Upper lobe of right lung (tissue), 1 donor: ENCODE results near the gene TLR1. TPM values are rescaled to one million over a fixed set of nuclear protein-coding genes. Genes with fewer than 3 reads are reported as not detected.
"Not testable (repeated sequence)": the region's sequence is repeated elsewhere in the genome, so short reads cannot be mapped to it uniquely, and the experiment has no call there.

Experiments
- ATAC-seq: fragments of 200-7000 bp; cut with Tn5 transposase; one replicate; pipeline ENCODE4 v1.9.1; 2020; ENCODE audit warnings: mild to moderate bottlenecking, moderate library complexity
- DNase-seq: peaks from one replicate; pipeline ENCODE4 v3.0.0-alpha.2; 2020
- H3K27ac ChIP-seq: fragments of 200-600 bp; one replicate; pipeline ENCODE4 v1.8.0; 2022
- H3K27me3 ChIP-seq: fragments of 200-600 bp; one replicate; pipeline ENCODE4 v1.8.0; 2022; ENCODE audit warnings: mild to moderate bottlenecking
- H3K36me3 ChIP-seq: fragments of 200-600 bp; one replicate; pipeline ENCODE4 v1.8.0; 2022
- H3K4me1 ChIP-seq: fragments of 200-600 bp; one replicate; pipeline ENCODE4 v1.8.0; 2022
- H3K4me3 ChIP-seq: fragments of 200-600 bp; one replicate; pipeline ENCODE4 v1.8.0; 2022; ENCODE audit warnings: mild to moderate bottlenecking
- H3K9me3 ChIP-seq: fragments of 200-600 bp; one replicate; pipeline ENCODE4 v1.8.0; 2022
- CTCF ChIP-seq: fragments of 200-600 bp; IDR thresholded peaks from one replicate; pipeline ENCODE4 v1.8.0; 2022; ENCODE audit warnings: antibody characterized with exemption
- intact Hi-C: fragments of 100-400 bp; cut with DNase I; formaldehyde crosslinking; loops from one replicate; pipeline ENCODE4 v1.11.0; 2022
- total RNA-seq: library from RNA; stranded (reverse); fragmentation: NEBNext Ultra II Directional; extraction: Animal tissue kit (Norgen Biotek cat#: 25700); gene quantifications from one replicate; pipeline ENCODE4 v1.2.1, GENCODE V29; 2021
- donor health status: DM: no; HTN: yes; CAD: no; lungs with severe emphysema.

The TLR1 gene
- total RNA-seq, 1 donor from 2014 or later, result 26.4 TPM

- H3K4me3 ChIP-seq, result no peak overlapping the region
- no peak for ATAC-seq
- intact Hi-C loops, result no loop called here
Observed at GRCh38 chr4:38780833-38781484, 23.6 kb downstream of the TLR1 start.

GRCh38 chr4:38779790-38780189, 24.8 kb downstream of the TLR1 start:
- DNase-seq (no peak), ATAC-seq (no peak)
- H3K4me3 ChIP-seq, result no peak overlapping the region
- intact Hi-C loops, result no loop called here
- H3K9me3 ChIP-seq, result no peaks in the 10 kb centered on the region
- no peak for TF ChIP-seq CTCF
- H3K4me1 ChIP-seq, result no peaks in the 10 kb centered on the region
- no peaks in the 10 kb centered on the region for H3K27me3 ChIP-seq
- H3K36me3 ChIP-seq, result no peaks in the 10 kb centered on the region
- H3K27ac ChIP-seq, result no peak overlapping the region

More at GRCh38 chr4:38780833-38781484, 23.6 kb downstream of the TLR1 start:
- no peaks in the 10 kb centered on the region for H3K27me3 ChIP-seq
- H3K9me3 ChIP-seq, result no peaks in the 10 kb centered on the region
- no peak for DNase-seq
- H3K36me3 ChIP-seq, result no peaks in the 10 kb centered on the region
- H3K27ac ChIP-seq, result no peak overlapping the region
- no peak for TF ChIP-seq CTCF
- no peaks in the 10 kb centered on the region for H3K4me1 ChIP-seq

GRCh38 chr4:38777925-38778324, 26.7 kb downstream of the TLR1 start:
- ATAC-seq, DNase-seq, H3K4me1 ChIP-seq, H3K9me3 ChIP-seq, H3K27ac ChIP-seq, intact Hi-C loops, H3K4me3 ChIP-seq, H3K27me3 ChIP-seq, H3K36me3 ChIP-seq: not testable (repeated sequence)

GRCh38 chr4:38775326-38775725, 29.3 kb downstream of the TLR1 start:
- intact Hi-C loops, result no loop called here
- ATAC-seq (no peak), DNase-seq (no peak)
- Histone ChIP-seq H3K9me3 (no peaks in the 10 kb centered on the region), H3K27me3 (no peaks in the 10 kb centered on the region), H3K36me3 (no peaks in the 10 kb centered on the region), H3K27ac (no peak overlapping the region), H3K4me3 (no peak overlapping the region), H3K4me1 (no peaks in the 10 kb centered on the region)
- TF ChIP-seq CTCF, result no peak

- H3K4me3 ChIP-seq, result no peak overlapping the region
- H3K27me3 ChIP-seq, result no peaks in the 10 kb centered on the region
- DNase-seq (no peak), ATAC-seq (no peak)
- H3K9me3 ChIP-seq, result no peaks in the 10 kb centered on the region
- H3K27ac ChIP-seq, result no peak overlapping the region
- no peaks in the 10 kb centered on the region for H3K4me1 ChIP-seq
- intact Hi-C loops, result no loop called here
- TF ChIP-seq CTCF, result no peak
- no peaks in the 10 kb centered on the region for H3K36me3 ChIP-seq
Observed at GRCh38 chr4:38774181-38774955, 30.2 kb downstream of the TLR1 start.

- H3K4me1 ChIP-seq, H3K4me3 ChIP-seq, H3K27me3 ChIP-seq, DNase-seq, intact Hi-C loops, H3K36me3 ChIP-seq, H3K9me3 ChIP-seq, H3K27ac ChIP-seq, ATAC-seq: not testable (repeated sequence)
Observed at GRCh38 chr4:38770281-38770680, 34.3 kb downstream of the TLR1 start.
